HG03095 (cell line): Measurements from ENCODE around the gene TH.
"Not testable (repeated sequence)": the region's sequence is repeated elsewhere in the genome, so short reads cannot be mapped to it uniquely, and the experiment has no call there.

Experiments used
- ATAC-seq: cut with Tn5 transposase; IDR thresholded peaks from one replicate; pipeline ENCODE4 v1.9.1; 2021; ENCODE audit warnings: moderate library complexity; ENCODE audit not compliant: unreplicated experiment

The TH gene

GRCh38 chr11:2196970-2197770 lies 25.6 kb upstream of the TH start:
- no peak for ATAC-seq

- ATAC-seq, result no peak
Observed at GRCh38 chr11:2195756-2196088, 24.1 kb upstream of the TH start.

- ATAC-seq, result no peak
Observed at GRCh38 chr11:2194877-2195755, 23.5 kb upstream of the TH start.

- ATAC-seq, result not testable (repeated sequence)
Observed at GRCh38 chr11:2193888-2194595, 22.4 kb upstream of the TH start.

GRCh38 chr11:2193099-2193887 lies 21.7 kb upstream of the TH start:
- no peak for ATAC-seq

GRCh38 chr11:2192435-2192834 lies 20.8 kb upstream of the TH start:
- ATAC-seq, result no peak

GRCh38 chr11:2191883-2192282 lies 20.3 kb upstream of the TH start:
- ATAC-seq, result no peak

GRCh38 chr11:2190657-2191471 lies 19.2 kb upstream of the TH start:
- no peak for ATAC-seq

- no peak for ATAC-seq
Observed at GRCh38 chr11:2189938-2190656, 18.5 kb upstream of the TH start.

GRCh38 chr11:2188745-2189144 lies 17.1 kb upstream of the TH start:
- ATAC-seq, result no peak

GRCh38 chr11:2187280-2187707 lies 15.7 kb upstream of the TH start:
- no peak for ATAC-seq

- ATAC-seq, result no peak
Observed at GRCh38 chr11:2186669-2187279, 15.2 kb upstream of the TH start.

- no peak for ATAC-seq
Observed at GRCh38 chr11:2185324-2186085, 13.9 kb upstream of the TH start.

GRCh38 chr11:2182692-2183474 lies 11.3 kb upstream of the TH start:
- no peak for ATAC-seq

GRCh38 chr11:2182075-2182474 lies 10.5 kb upstream of the TH start:
- ATAC-seq, result no peak

GRCh38 chr11:2180789-2181370 lies 9.3 kb upstream of the TH start:
- ATAC-seq, result no peak

- ATAC-seq, result no peak
Observed at GRCh38 chr11:2180347-2180746, 8.7 kb upstream of the TH start.
